ENCODE results near the gene POC1A.

Gene POC1A

DNA sequence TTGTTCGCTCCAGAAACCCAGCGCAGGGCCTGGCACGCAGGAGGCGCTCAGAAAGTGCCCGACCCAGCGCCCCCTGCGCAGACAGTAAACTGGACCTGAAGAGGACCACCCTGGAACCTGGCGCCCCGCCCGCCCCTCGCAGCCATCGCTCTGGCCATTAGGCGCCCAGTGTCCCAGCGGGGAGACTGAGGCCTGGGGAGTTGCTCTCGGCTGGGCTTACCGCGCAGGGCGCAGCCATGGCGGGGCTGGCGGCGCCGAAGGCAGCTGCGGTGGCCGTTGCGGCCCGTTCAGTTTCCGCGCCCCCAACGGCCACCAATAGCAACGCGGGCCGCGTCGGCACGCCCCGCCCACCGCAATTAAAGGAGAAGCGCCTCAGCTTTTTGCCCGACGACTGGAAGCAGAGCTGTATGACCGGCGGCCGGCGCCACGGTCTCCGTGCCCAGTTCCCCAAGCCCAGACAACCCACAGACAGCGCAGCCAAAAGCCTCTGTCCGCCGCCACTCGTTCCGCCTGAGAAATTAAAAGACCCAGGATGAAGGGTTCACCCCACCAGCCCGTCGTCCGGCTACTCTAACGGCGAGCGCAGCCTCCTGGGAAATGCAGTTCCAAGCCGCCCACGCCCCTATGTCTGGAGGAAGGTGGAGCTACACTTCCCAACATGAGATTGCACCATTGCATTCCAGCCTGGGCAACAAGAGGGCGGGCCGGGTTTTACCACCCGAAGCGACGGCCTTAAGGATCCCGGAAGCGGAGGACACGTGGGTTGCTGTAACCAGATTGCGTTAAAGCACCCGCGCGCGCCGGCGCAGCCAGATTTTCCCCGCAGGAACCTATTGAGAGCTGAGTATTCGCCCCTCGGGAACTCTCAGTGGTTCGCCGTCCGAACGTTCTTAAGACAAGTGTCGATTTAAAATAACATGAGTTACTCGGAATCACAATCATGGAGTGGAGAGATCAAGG lies at the start of gene POC1A:
Gene POC1A (minus strand): TSS at position 289 of the 960 bp plus-strand sequence. CDS start 51 bp downstream, at position 238.
- peak; percentile 83 to 91 for DNase-seq

GRCh38 chr3:52203701-52204100 lies 49.5 kb upstream of the POC1A start:
- no peak for DNase-seq

- no peak for DNase-seq
Observed at GRCh38 chr3:52202384-52203077, 48.3 kb upstream of the POC1A start.

DNA sequence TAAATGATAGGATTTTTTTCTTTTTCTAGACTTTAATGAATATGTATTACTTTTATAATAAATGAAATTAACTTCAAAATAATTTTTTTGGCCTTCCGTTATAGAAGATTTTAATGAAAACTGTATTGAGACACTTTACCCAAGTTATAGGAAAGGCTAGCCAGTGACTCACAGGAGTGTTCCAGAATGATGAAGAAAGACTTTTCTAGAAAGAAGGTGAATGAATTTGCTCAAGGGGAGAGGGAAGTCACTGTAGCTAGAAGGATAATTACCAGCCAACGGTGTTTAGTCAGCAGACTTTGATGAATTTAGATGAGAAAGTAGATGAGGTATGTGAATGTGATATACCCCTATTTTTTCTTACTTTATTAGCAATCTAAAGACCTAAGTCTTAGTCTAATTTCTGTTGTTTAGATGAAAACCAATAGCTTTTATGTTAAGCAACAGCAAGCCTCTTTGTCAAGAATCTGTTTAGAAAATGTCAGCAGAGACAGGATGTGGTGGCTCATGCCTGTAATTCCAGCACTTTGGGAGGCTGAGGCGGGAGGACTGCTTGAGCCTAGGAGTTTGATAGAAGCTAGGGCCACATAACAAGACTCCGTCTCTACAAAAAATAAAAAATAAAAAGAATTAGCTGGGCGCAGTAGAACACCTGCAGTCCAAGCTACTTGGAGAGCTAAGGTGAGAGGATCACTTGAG lies 46.9 kb upstream of the POC1A start:
- no peak for DNase-seq

DNA sequence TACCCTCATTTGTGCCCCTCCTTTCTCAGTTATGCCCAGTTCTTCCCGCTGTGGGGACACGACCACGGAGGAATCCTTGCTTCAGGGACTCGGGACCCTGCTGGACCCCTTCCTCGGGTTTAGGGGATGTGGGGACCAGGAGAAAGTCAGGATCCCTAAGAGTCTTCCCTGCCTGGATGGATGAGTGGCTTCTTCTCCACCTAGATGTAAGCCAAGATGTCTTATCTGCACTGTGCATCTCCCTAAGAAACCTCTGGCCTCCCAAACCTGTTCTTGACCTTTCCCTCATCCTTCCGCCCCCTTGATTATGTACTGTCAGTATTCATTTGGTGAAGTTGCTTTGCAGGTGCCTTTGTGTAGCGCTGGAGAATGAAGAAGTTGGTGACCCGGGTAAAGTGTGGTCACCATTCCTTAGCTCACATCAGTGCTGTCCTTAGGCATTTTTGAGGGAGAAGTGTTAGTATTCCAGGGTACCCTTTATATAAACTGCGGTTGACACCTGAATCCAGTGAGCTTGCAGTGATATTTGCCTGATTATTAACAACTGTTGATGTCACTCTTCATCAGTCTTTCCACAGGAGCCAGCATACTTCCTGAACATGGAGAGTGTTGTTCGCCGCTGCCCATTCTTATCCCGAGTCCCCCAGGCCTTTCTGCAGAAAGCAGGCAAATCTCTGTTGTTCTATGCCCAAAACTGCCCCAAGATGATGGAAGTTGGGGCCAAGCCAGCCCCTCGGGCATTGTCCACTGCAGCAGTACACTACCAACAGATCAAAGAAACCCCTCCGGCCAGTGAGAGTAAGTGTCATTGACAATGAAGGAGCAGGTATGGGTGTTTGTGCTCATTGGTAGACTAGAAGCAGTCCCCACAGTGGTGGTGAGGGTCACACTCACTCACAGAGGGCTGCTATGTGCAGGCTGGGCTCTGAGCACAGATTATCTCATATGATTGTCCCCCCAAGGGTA lies 44.7 kb upstream of the POC1A start:
- DNase-seq: no peak

DNA sequence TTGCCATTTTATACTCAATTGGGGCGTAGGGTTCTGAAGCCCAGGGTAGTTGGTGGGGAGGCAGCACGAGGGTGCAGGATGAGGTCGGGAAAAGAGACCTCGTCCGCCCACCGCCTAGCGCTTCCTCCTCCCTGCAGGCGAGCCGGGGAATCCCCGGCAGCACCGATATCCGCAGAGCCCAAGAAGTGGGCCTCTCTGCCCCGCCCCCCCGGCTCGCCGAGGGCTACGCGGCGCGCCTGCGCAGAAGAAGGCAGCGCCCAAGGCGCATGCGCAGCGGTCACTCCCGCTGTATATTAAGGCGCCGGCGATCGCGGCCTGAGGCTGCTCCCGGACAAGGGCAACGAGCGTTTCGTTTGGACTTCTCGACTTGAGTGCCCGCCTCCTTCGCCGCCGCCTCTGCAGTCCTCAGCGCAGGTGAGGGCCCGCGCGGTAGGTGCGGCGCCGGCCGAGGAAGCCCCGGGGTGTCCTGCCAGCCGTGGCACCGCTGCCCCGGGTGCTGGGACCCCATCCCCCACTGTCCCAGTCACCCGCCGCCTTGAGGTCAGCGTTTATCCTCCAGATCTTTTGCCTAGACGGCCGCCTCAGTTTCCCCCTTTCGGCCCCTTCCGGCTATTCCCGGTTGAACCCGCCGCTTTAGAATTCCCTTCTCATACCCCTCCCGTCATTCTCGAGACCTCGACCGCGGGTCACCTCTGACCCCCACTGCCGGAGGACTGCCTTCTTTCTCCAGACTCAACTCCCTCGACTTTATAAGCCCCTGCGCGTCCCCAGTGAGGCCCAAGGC lies 43.8 kb upstream of the POC1A start, which contains the start of gene ALAS1:
Gene ALAS1 (plus strand): TSS at position 319 of the 784 bp plus-strand sequence. CDS start 1,082 bp downstream, outside the sequence.
- peak; percentile 44 to 88 for DNase-seq

- DNase-seq: no peak
Observed at GRCh38 chr3:52197499-52197841, 43.2 kb upstream of the POC1A start.

GRCh38 chr3:52196977-52197376 lies 42.8 kb upstream of the POC1A start:
- peak in 1 of 2 experiments; percentile 5 for DNase-seq

DNA sequence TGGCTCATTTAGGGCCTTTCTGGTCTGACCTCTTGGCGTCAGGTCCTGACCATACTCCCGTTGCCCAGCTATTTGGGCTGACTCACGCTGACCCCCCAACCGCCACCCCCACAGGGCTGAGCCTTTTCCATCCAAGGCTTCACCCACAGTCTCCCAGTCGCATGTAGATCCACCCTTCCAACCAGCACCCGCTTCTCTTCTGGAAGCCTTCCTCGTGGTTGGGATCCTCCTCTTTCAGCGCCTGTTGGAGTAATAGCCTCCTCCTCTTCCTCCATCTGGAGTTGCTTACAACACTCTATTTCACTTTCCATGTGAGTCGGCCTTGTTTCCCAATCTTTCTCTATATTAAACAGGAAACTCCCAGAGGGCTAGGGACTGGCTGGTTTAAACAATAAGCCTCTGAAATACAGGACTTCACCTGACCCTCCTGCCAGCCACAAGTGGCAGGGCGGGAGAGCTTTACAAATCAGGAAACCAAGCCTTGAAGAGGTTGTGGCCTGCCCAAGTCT lies 41.7 kb upstream of the POC1A start:
- no peak for DNase-seq

DNA sequence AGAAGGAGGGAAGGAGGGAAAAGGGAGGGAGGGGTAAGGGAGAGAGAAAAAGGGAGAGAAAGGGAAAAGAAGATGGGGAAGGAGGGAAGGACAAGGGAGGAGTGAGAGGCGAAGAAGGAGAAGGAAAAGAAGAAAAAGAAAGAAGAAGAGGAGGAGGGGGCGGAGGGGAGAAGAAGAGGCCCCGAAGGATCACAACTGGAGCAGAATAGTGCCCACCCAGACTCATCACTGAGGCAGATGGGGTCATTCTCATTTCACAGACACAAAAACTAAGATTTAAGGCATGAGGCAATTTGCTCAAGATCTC lies 41.0 kb upstream of the POC1A start:
- DNase-seq: no peak

GRCh38 chr3:52194485-52195290 lies 40.5 kb upstream of the POC1A start:
- no peak for DNase-seq

- DNase-seq: peak in 1 of 2 experiments; percentile 72
Observed at GRCh38 chr3:52193065-52193464, 38.8 kb upstream of the POC1A start.

- no peak for DNase-seq
Observed at GRCh38 chr3:52191663-52192062, 37.4 kb upstream of the POC1A start.

GRCh38 chr3:52190294-52191074 lies 36.3 kb upstream of the POC1A start:
- DNase-seq: peak in 1 of 2 experiments; percentile 3

DNA sequence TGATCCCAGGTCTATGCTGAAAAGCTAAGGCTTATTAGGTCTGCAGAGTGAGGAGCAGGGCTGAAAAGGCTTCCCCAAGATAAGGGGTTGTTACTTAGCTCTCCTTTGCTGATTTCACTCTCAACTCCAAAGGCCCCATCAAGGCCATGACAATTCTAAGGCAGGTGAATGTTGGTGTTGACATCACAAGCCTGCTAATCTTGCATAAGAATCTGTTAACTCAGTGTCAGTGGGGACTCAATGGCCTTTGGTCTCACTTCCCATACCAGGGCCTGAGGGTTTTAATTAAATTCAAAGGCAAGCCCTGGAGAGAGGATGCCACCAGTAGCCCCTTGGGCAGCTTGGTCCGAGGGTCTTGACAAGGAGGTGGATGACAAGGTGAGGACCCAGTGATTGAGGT lies 34.3 kb upstream of the POC1A start:
- no peak for DNase-seq

DNA sequence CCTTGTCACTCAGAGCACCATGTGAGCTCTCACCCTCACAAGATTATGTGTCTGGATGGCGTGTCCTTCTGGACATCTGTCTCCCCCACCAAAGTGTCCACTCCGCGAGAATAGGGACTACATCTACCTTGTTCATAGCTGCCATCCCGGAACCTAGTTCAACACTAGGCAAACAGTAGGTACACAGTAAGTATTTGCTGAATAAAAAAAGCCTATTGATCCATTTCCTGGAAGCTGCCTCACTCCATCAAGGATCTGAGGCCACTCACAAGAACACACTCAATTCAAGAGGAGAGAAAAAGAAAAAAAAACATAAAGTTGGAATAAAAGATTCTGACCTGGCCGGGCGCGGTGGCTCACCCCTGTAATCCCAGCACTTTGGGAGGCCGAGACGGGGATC lies 32.5 kb upstream of the POC1A start:
- no peak for DNase-seq

GRCh38 chr3:52185837-52186236 lies 31.6 kb upstream of the POC1A start:
- no peak for DNase-seq

GRCh38 chr3:52185311-52185710 lies 31.1 kb upstream of the POC1A start:
- no peak for DNase-seq

GRCh38 chr3:52184690-52185089 lies 30.5 kb upstream of the POC1A start:
- no peak for DNase-seq
